ENCODE measurements around the gene ACTL8. TPM values are rescaled to one million over a fixed set of nuclear protein-coding genes. Genes with fewer than 3 reads are reported as not detected.

The ACTL8 gene
- total and polyA plus RNA-seq, 9 donors, result 0.18 to 0.80 TPM; not detected in 7

DNA sequence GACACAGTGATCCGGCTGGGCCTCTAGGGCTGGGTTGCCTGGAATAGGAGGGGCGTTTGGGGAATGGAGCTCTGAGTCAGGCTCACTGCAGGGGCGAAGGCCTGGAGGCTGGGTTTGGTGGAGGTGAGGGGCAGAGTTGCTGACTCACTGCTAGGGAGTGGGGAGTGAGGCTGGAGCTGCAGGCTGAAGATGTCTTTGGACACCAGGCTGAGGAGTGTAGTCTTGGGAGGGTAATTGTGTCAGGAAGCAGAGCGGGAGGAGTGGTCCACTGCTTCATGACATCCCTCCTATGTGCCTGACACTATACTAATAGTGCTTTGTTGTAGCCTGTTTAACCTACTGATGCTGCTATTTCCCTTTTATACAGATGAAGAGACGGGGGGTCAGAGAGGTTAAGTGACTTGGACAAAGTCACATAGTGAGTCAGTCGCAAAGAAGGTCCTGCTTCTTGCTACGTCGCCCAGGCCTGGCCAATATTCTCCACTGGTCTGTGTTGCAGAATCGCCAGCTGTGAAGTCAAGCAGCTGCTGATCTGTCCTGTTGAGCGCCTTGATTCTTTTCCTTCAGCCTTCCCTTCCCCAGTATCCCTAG is 13.6 kb downstream of the ACTL8 start:
- DNase-seq, result no peak
- Histone ChIP-seq H3K4me1 (ENCODE audit: insufficient read depth) (no peaks in the 10 kb centered on the region), H3K27me3 (no peaks in the 10 kb centered on the region), H3K4me3 (no peak overlapping the region), H3K9me3 (no peaks in the 10 kb centered on the region), H3K36me3 (no peaks in the 10 kb centered on the region), H3K27ac (no peak overlapping the region)
- 55 to 71% (median 64%) methylated on average over 10 of the region's 10 CpGs for WGBS, 3 donors
- intact Hi-C loops (cut with DNase I), result no loop called here
- TF ChIP-seq POLR2A (IDR thresholded peaks at IDR 0.05) (no peak), EP300 (IDR thresholded peaks at IDR 0.05) (no peak)
- TF ChIP-seq, protein P1, sequence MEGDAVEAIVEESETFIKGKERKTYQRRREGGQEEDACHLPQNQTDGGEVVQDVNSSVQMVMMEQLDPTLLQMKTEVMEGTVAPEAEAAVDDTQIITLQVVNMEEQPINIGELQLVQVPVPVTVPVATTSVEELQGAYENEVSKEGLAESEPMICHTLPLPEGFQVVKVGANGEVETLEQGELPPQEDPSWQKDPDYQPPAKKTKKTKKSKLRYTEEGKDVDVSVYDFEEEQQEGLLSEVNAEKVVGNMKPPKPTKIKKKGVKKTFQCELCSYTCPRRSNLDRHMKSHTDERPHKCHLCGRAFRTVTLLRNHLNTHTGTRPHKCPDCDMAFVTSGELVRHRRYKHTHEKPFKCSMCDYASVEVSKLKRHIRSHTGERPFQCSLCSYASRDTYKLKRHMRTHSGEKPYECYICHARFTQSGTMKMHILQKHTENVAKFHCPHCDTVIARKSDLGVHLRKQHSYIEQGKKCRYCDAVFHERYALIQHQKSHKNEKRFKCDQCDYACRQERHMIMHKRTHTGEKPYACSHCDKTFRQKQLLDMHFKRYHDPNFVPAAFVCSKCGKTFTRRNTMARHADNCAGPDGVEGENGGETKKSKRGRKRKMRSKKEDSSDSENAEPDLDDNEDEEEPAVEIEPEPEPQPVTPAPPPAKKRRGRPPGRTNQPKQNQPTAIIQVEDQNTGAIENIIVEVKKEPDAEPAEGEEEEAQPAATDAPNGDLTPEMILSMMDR (IDR thresholded peaks at IDR 0.05), result no peak

DNA sequence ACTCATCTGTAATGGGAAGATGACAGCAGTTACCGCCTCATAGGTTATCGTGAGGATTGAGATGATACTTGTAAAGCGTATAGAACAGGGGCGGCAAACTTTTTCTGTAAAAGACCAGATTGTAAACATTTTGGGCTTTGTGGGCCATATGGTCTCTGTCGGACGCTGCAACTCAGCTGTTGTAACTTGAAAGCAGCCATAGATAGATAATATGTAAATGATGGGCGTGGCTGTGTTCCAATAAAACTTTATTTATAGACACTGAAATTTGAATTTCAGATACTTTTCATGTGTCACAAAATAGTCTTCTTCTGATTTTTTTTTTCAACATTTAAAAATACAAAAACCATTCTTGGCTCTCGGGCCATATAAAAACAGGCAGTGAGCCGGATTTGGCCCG is 15.8 kb downstream of the ACTL8 start:
- 86 to 88% (median 88%) methylated on average over 10 of the region's 10 CpGs for WGBS, 3 donors
- intact Hi-C loops (cut with DNase I), result no loop called here

DNA sequence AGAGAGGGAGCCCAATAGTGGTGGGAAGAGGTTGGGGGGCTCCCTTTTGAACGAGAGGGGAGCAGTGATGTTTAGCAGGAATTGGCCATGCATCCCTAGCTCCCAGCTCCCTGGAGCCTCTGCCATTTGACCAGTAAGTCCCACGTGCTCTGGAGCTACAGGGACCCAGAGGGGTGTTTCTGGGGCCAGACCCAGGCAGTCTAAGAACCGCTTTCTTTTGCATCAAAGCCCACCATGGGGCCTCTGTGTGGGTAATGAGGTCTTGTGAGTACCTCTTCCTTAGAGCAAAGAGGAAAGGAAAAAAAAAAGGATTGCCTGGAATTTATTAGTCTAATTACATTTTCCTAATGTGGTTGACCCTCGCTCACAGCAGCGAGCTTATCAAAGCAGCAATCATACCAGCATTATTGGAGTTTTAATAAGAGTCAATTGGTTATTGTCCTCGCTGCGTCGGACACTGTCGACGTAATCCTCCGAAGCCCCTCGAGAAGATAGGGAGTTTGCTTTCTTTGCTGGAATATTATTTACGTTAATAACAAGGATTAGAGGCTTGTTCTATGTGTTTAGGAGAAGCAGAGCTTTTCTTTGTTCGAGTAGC is 17.6 kb downstream of the ACTL8 start:
- no peak overlapping the region for H3K27ac ChIP-seq
- no peak for DNase-seq
- H3K36me3 ChIP-seq, result no peaks in the 10 kb centered on the region
- TF ChIP-seq, protein P1 (IDR thresholded peaks at IDR 0.05), result no peak
- no peak for TF ChIP-seq EP300 (IDR thresholded peaks at IDR 0.05)
- no peak for TF ChIP-seq POLR2A (IDR thresholded peaks at IDR 0.05)
- intact Hi-C loops (cut with DNase I), result no loop called here
- H3K4me3 ChIP-seq, result no peak overlapping the region
- H3K27me3 ChIP-seq, result no peaks in the 10 kb centered on the region
- no peaks in the 10 kb centered on the region for H3K4me1 ChIP-seq (ENCODE audit: insufficient read depth)
- no peaks in the 10 kb centered on the region for H3K9me3 ChIP-seq
- 57 to 67% (median 67%) methylated on average over 14 of the region's 14 CpGs for WGBS, 3 donors

More for the DNA sequence above, 15.8 kb downstream of the ACTL8 start:
- no peaks in the 10 kb centered on the region for H3K4me1 ChIP-seq (ENCODE audit: insufficient read depth)
- no peaks in the 10 kb centered on the region for H3K9me3 ChIP-seq
- no peak overlapping the region for H3K27ac ChIP-seq
- H3K36me3 ChIP-seq, result no peaks in the 10 kb centered on the region
- H3K4me3 ChIP-seq, result no peak overlapping the region
- TF ChIP-seq EP300 (IDR thresholded peaks at IDR 0.05) (no peak), POLR2A (IDR thresholded peaks at IDR 0.05) (no peak)
- TF ChIP-seq, protein P1 (IDR thresholded peaks at IDR 0.05), result no peak
- no peak for DNase-seq
- H3K27me3 ChIP-seq, result no peaks in the 10 kb centered on the region

DNA sequence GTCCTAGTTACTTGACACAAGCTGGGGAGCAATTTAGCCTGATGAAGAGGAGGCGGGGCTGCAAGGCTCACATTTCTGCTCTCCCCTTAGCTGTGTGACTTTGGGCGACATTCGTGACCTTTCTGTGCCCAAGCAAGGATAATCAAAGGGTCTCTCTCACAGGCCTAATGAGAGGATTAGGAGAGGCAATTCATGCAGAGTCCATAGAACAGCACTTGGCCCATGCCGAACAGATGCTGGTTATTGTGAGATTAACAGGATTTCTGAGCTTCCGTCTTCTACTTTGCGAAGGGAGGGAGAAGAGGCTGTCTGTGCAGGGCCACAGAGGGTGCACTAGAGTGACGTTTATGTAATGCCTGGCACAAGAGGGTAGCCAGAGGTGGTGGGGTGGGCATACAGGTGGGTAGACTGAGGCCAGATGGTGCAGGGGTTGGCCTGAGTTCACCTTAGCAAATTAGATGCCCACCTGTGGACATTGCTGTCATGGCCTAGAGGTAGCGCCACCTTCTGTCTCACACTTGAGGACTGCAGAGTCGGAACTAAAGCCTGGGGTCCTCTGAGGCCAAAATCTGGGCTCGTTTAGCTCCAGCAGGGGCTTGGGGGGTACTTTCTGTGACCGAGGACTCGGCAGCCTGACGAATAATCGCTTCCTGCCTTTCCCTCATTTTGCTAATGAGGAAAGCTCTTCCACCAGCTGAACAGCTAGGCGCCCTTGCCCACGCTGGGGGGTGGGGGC is 18.6 kb downstream of the ACTL8 start:
- Histone ChIP-seq H3K9me3 (no peaks in the 10 kb centered on the region), H3K27me3 (no peaks in the 10 kb centered on the region), H3K27ac (no peak overlapping the region), H3K36me3 (no peaks in the 10 kb centered on the region), H3K4me1 (ENCODE audit: insufficient read depth) (no peaks in the 10 kb centered on the region), H3K4me3 (no peak overlapping the region)
- no peak for DNase-seq
- WGBS, 3 donors, result 68 to 78% (median 75%) methylated on average over 16 of the region's 16 CpGs
- TF ChIP-seq EP300 (IDR thresholded peaks at IDR 0.05) (no peak), POLR2A (IDR thresholded peaks at IDR 0.05) (no peak)
- TF ChIP-seq, protein P1 (IDR thresholded peaks at IDR 0.05), result no peak
- intact Hi-C loops (cut with DNase I), result no loop called here

Measured in ovary (tissue), 9 donors.